HepG2 (cell line): ENCODE measurements around the gene TLN1. TPM values are rescaled to one million over a fixed set of nuclear protein-coding genes. Genes with fewer than 3 reads are reported as not detected.

ENCODE experiments used
- AKAP8 ChIP-seq: sonication (generic); formaldehyde crosslinking; IDR thresholded peaks from 2 replicates; pipeline ENCODE4 v1.5.1; 2020; ENCODE audit warnings: mild to moderate bottlenecking, missing genetic modification reagents
- ERF ChIP-seq: IDR thresholded peaks from 2 replicates; pipeline ENCODE4 v1.6.1; 2018; ENCODE audit warnings: missing biosample characterization, missing genetic modification reagents
- HMGXB3 ChIP-seq: sonication (generic); formaldehyde crosslinking; IDR thresholded peaks from 2 replicates; pipeline ENCODE4 v1.4.0; 2020; ENCODE audit warnings: missing genetic modification reagents, borderline replicate concordance
- IKZF5 ChIP-seq: IDR thresholded peaks from 2 replicates; pipeline ENCODE4 v1.6.1; 2018; ENCODE audit warnings: missing genetic modification reagents, mild to moderate bottlenecking, missing compliant biosample characterization
- KAT7 ChIP-seq: IDR thresholded peaks from 2 replicates; pipeline ENCODE4 v1.6.1; 2018; ENCODE audit warnings: borderline replicate concordance, missing compliant biosample characterization
- MEIS1 ChIP-seq: sonication (generic); formaldehyde crosslinking; IDR thresholded peaks from 2 replicates; pipeline ENCODE4 v1.9.0; 2021; ENCODE audit warnings: mild to moderate bottlenecking, missing genetic modification reagents, moderate library complexity, borderline replicate concordance
- NCOA2 ChIP-seq: sonication (generic); formaldehyde crosslinking; IDR thresholded peaks from 2 replicates; pipeline ENCODE4 v1.8.0; 2022; ENCODE audit warnings: inconsistent platforms
- SOX13 ChIP-seq, 3 experiments: fragments of 450-650 bp in 1 of 3; sonication (generic) in 1 of 3; formaldehyde crosslinking in 1 of 3; IDR thresholded peaks in 2 of 3; conservative IDR thresholded peaks in 1 of 3; 2 replicates each; pipeline versions ENCODE4 v1.5.0 to v1.6.1; 2016 to 2020; ENCODE audit warnings: antibody characterized with exemption in 1 of 3, mild to moderate bottlenecking in 1 of 3, missing compliant biosample characterization in 1 of 3, missing genetic modification reagents in 1 of 3, moderate library complexity in 1 of 3
- XBP1 ChIP-seq: sonication (generic); formaldehyde crosslinking; IDR thresholded peaks from 2 replicates; pipeline ENCODE4 v1.5.0; 2020; ENCODE audit warnings: missing genetic modification reagents
- ZBTB21 ChIP-seq: sonication (generic); formaldehyde crosslinking; IDR thresholded peaks from 2 replicates; pipeline ENCODE4 v1.4.0; 2020; ENCODE audit warnings: missing genetic modification reagents
- ZBTB4 ChIP-seq: sonication (generic); formaldehyde crosslinking; IDR thresholded peaks from 2 replicates; pipeline ENCODE4 v1.4.0; 2020; ENCODE audit warnings: missing genetic modification reagents, mild to moderate bottlenecking, borderline replicate concordance
- ZFYVE20 ChIP-seq: sonication (generic); formaldehyde crosslinking; IDR thresholded peaks from 2 replicates; pipeline ENCODE4 v1.8.0; 2023; ENCODE audit warnings: low read depth, mild to moderate bottlenecking, moderate library complexity, missing genetic modification reagents, borderline replicate concordance
- ZNF205 ChIP-seq: IDR thresholded peaks from 2 replicates; pipeline ENCODE4 v1.6.1; 2018; ENCODE audit warnings: missing biosample characterization, missing genetic modification reagents
- ZNF235 ChIP-seq: sonication (generic); formaldehyde crosslinking; IDR thresholded peaks from 2 replicates; pipeline ENCODE4 v1.8.1; 2023; ENCODE audit warnings: mild to moderate bottlenecking, missing genetic modification reagents, borderline replicate concordance
- ZNF496 ChIP-seq: sonication (generic); formaldehyde crosslinking; IDR thresholded peaks from 2 replicates; pipeline ENCODE4 v1.8.1; 2023; ENCODE audit warnings: mild to moderate bottlenecking, moderate library complexity, missing genetic modification reagents; ENCODE audit not compliant: insufficient replicate concordance
- ZNF878 ChIP-seq: sonication (generic); formaldehyde crosslinking; IDR thresholded peaks from 2 replicates; pipeline ENCODE4 v1.8.1; 2023; ENCODE audit warnings: mild to moderate bottlenecking, missing genetic modification reagents, moderate library complexity
- ZSCAN22 ChIP-seq: sonication (generic); formaldehyde crosslinking; IDR thresholded peaks from 2 replicates; pipeline ENCODE4 v1.4.0; 2020; ENCODE audit warnings: mild to moderate bottlenecking, missing genetic modification reagents
- polyA plus RNA-seq, 8 experiments: library from polyadenylated mRNA; depleted of rRNA in 3 of 8; stranded (reverse) in 7 of 8; unstranded in 1 of 8; fragments of >200 nt; fragmentation: Illumina TruSeq in 4 of 8; extraction: Trizol in 4 of 8; gene quantifications; 2 replicates each; pipeline versions ENCODE4 v1.2.1 to v1.2.3, GENCODE V29; 2011 to 2016; ENCODE audit warnings: low read depth in 4 of 8, missing spikeins in 1 of 8, mixed read lengths in 1 of 8; ENCODE audit not compliant: insufficient read depth in 1 of 8
- total RNA-seq, 5 experiments: library from RNA; depleted of rRNA; stranded (reverse); fragments of >200 nt; fragmentation: Illumina TruSeq; extraction: Trizol; gene quantifications; 2 replicates each; pipeline ENCODE4 v1.2.3, GENCODE V29; 2016; ENCODE audit warnings: low read depth in 1 of 5

Gene TLN1
- total and polyA plus RNA-seq, 2 of the 13 experiments (the other 11 are each of a cell fraction or from before 2014, with no cell fraction given) = 35.2 to 51.8 TPM

GRCh38 chr9:35669331-35670145, 62.5 kb downstream of the TLN1 start (continued):
- TF ChIP-seq ZBTB4 (CRISPR knock-in tag) = no peak
- no peak for TF ChIP-seq AKAP8 (CRISPR knock-in tag)
- TF ChIP-seq ZNF235 (CRISPR knock-in tag) = no peak
- TF ChIP-seq XBP1 (CRISPR knock-in tag) = no peak
- TF ChIP-seq KAT7 = no peak
- no peak for TF ChIP-seq ZBTB21 (CRISPR knock-in tag)
- TF ChIP-seq ZNF878 (CRISPR knock-in tag) = no peak
- TF ChIP-seq HMGXB3 (CRISPR knock-in tag) = 0 out of 2 replicates have a peak, but pooled peaks have one; percentile 58
- 0 out of 2 replicates have a peak, but pooled peaks have one; percentile 35 for TF ChIP-seq ZNF205 (CRISPR knock-in tag)
- TF ChIP-seq ZNF496 (CRISPR knock-in tag) = no peak
- no peak for TF ChIP-seq MEIS1 (CRISPR knock-in tag)
- TF ChIP-seq IKZF5 (CRISPR knock-in tag) = peak; percentile 90
- TF ChIP-seq ZFYVE20 (CRISPR knock-in tag) = no peak
- TF ChIP-seq ZSCAN22 (CRISPR knock-in tag) = no peak
- peak; percentile 43 for TF ChIP-seq ERF (CRISPR knock-in tag)
- TF ChIP-seq SOX13 (IDR thresholded peaks at IDR 0.05) = 0 out of 2 replicates have a peak, but pooled peaks have one; percentile 36
- TF ChIP-seq SOX13 (CRISPR knock-in tag; conservative IDR thresholded peaks at IDR 0.05 in 1 of 2, IDR thresholded peaks at IDR 0.05 in 1 of 2) = peak in 1 of 2 experiments; percentile 82; a peak in 2 of 4 replicates
- TF ChIP-seq NCOA2 (CRISPR knock-in tag) = peak; percentile 47; the same call in 1 of the 2 replicates
